Psoas muscle (tissue), 8 donors: ENCODE data around the gene JRKL. TPM values are rescaled to one million over a fixed set of nuclear protein-coding genes. Genes with fewer than 3 reads are reported as not detected.

Experiments used
- ATAC-seq, 4 donors: fragments of 200-7000 bp; cut with Tn5 transposase; one replicate each; pipeline ENCODE4 v1.9.1; 2020; ENCODE audit warnings: moderate library complexity in 3 of 4, mild to moderate bottlenecking in 2 of 4
- DNase-seq, 2 donors: peaks; one replicate each; pipeline ENCODE4 v3.0.0-alpha.2; 2020
- H3K27ac ChIP-seq: fragments of 200-600 bp; one replicate; pipeline ENCODE4 v1.8.0; 2022
- H3K27me3 ChIP-seq, 3 donors: fragments of 200-600 bp in 1 of 3; one replicate each; pipeline versions ENCODE4 v1.6.1 to v1.8.0; 2013 to 2022; ENCODE audit warnings: low read length in 2 of 3, mild to moderate bottlenecking in 2 of 3, moderate library complexity in 1 of 3; ENCODE audit not compliant: insufficient read depth in 3 of 3
- H3K36me3 ChIP-seq, 2 donors: fragments of 200-600 bp in 1 of 2; one replicate each; pipeline versions ENCODE4 v1.6.1 to v1.8.0; 2013 to 2022; ENCODE audit warnings: low read depth in 1 of 2, mild to moderate bottlenecking in 1 of 2, moderate library complexity in 1 of 2; ENCODE audit not compliant: insufficient read depth in 1 of 2
- H3K4me1 ChIP-seq: fragments of 200-600 bp; one replicate; pipeline ENCODE4 v1.8.0; 2022
- H3K4me3 ChIP-seq: fragments of 200-600 bp; one replicate; pipeline ENCODE4 v1.8.0; 2022; ENCODE audit warnings: mild to moderate bottlenecking
- H3K9me3 ChIP-seq: fragments of 200-600 bp; one replicate; pipeline ENCODE4 v1.8.0; 2022
- WGBS, 3 donors: extraction: QIAGEN DNeasy Blood & Tissue Kit; methylation state at CpG; one replicate each; pipeline versions ENCODE4 v1.1.6 to v1.1.7; 2013; 5-methylcytosine and 5-hydroxymethylcytosine counted together
- intact Hi-C, 2 donors: fragments of 100-400 bp; cut with DNase I; formaldehyde crosslinking; loops; one replicate each; pipeline versions ENCODE4 v1.11.0 to v1.14.2; 2022
- polyA plus RNA-seq, 3 donors: library from polyadenylated mRNA; stranded (reverse); fragments of 200-250 nt; gene quantifications; one replicate each; pipeline ENCODE4 v1.2.3, GENCODE V29; 2013
- total RNA-seq, 4 donors: library from RNA; stranded (reverse); fragmentation: NEBNext Ultra II Directional in 2 of 4; extraction: Animal tissue kit (Norgen Biotek cat#: 25700) in 2 of 4; gene quantifications; one replicate each; pipeline versions ENCODE4 v1.2.1 to v1.2.4, GENCODE V29; 2021 to 2023
- TF ChIP-seq, protein P1 (sequence below): fragments of 200-600 bp; IDR thresholded peaks from one replicate; pipeline ENCODE4 v1.8.0; 2022; ENCODE audit warnings: antibody characterized with exemption
- donor health status: healthy with polysubstance abuse.
- donor health status: DM: no; HTN: no; CAD: no; lungs with moderate emphysema.
- donor health status: Bipolar disorder and iron deficiency.
- donor health status: healthy.
- donor health status: DM: yes; HTN: yes; CAD: no.
- donor health status: DM: no; HTN: no; CAD: no.
- donor health status: DM: no; HTN: no; CAD: no.
- donor health status: DM: yes; HTN: yes; CAD: no.

The JRKL gene
- total and polyA plus RNA-seq, 7 donors, result 3.2 to 10.9 (median 5.4) TPM

DNA sequence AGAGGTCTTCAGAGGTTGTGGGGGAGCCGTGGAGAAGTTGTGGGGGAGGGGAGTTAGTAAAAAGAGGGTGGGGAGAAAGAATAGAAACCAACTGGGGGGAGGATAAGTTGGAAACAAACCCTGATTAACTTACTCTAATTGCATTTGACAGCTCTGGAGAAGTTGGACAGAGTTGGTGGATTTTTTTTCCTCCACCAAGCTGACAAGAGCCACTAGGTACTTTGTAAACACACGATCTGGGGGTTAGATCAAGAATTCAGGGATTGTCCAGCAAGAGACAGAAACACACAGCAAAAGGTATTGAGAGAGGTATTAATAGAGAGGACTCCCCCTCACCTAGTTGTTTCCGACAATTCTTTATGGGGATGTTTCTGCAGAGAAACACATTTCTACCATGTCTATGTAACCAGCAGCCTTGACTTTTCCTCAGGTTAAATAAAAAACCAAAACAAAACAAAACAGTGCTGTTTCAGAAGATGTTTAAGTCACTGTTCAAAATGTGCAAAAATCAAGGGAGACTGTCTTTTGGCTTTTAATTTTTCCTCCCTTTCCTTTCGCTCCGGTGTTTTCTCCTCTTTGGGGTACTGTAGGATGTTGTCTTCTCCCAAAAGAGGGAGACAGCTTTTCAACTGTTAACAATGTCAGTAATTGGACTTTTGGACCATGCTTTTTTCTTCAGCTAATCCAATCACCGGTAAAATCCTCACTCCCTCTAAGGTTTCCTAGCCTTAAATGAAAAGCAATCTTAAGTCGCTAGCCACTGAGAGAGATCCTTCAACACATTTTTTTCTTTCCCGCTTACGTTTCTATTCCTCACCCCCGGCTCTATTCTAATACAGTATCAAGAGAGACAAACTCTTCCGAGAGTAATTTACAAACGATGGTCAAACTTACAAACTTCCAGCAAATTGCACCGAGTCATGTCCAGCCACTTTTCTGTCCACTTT lies 47.5 kb upstream of the JRKL start:
- DNase-seq, result no peak
- peaks cover 10% of the 10 kb centered on the region for H3K4me1 ChIP-seq
- no peaks in the 10 kb centered on the region for H3K9me3 ChIP-seq
- H3K27ac ChIP-seq, result peak overlapping the region; percentile 57
- H3K27me3 ChIP-seq, result no peaks in the 10 kb centered on the region
- no peaks in the 10 kb centered on the region for H3K36me3 ChIP-seq
- H3K4me3 ChIP-seq, result peak overlapping the region; percentile 82
- 6 to 10% (median 8%) methylated on average over 13 of the region's 13 CpGs for WGBS, 3 donors
- TF ChIP-seq, protein P1, sequence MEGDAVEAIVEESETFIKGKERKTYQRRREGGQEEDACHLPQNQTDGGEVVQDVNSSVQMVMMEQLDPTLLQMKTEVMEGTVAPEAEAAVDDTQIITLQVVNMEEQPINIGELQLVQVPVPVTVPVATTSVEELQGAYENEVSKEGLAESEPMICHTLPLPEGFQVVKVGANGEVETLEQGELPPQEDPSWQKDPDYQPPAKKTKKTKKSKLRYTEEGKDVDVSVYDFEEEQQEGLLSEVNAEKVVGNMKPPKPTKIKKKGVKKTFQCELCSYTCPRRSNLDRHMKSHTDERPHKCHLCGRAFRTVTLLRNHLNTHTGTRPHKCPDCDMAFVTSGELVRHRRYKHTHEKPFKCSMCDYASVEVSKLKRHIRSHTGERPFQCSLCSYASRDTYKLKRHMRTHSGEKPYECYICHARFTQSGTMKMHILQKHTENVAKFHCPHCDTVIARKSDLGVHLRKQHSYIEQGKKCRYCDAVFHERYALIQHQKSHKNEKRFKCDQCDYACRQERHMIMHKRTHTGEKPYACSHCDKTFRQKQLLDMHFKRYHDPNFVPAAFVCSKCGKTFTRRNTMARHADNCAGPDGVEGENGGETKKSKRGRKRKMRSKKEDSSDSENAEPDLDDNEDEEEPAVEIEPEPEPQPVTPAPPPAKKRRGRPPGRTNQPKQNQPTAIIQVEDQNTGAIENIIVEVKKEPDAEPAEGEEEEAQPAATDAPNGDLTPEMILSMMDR, result no peak
- peak in 1 of 4 donors; percentile 8 for ATAC-seq
- intact Hi-C loops, result loop anchor here (2.0 to 5.0 kb wide), 3 partner anchors 287 to 505 kb away; no protein-coding TSS in a partner anchor

DNA sequence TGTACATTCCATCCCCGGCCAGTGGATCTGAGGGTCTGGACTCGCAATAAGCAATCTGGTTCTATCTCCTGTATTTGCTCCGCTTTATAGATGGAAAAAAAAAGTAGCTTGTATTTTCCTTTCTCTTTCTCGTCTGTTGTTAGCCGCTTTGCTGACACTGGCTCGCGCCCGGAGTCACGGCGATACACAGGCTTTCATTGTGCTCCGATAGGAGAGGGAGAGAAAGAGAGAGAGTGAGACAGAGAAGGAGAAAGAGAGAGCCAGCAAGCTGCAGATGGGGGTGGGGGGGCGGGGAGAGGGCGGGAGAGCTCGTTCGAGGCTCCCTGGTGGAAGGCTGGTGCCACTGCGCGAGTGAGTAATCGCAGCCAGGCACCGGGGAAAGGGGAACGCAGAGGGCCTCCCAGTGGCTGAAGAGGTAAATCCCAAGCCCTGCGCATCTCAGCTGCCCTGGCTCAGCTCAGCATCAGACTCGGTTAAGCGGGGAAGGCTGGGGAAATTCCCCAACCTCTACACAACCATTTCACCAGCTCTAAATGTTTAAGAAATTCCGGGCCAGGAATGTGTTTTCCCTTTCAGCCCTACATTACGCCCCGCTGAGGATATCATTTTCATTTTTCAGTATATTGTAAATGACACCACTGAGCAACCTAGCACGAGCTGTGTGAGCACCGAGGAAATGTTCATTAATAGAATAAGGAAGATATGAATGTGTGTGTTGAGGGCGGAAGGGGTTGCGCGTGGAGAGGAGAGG lies 46.7 kb upstream of the JRKL start, which contains the start of gene MAML2:
Gene MAML2 (minus strand): TSS at position 235 of the 751 bp plus-strand sequence. CDS start 1,300 bp downstream, outside the sequence.
- peak; percentile 92 to 94 for DNase-seq
- Histone ChIP-seq H3K36me3 (no peaks in the 10 kb centered on the region), H3K9me3 (no peaks in the 10 kb centered on the region), H3K4me3 (peak within 1 kb of the TSS; percentile 82), H3K27ac (peak within 1 kb of the TSS; percentile 57), H3K27me3 (no peaks in the 10 kb centered on the region), H3K4me1 (peaks cover 10% of the 10 kb centered on the region)
- TF ChIP-seq, protein P1, result peak; percentile 92
- intact Hi-C loops, result loop anchor here (2.0 to 5.0 kb wide), 3 partner anchors 288 to 506 kb away; no protein-coding TSS in a partner anchor
- peak; percentile 97 to 99 (median 98) for ATAC-seq
- 4 to 6% (median 5%) methylated on average over 28 to 31 of the region's 31 CpGs for WGBS, 3 donors

DNA sequence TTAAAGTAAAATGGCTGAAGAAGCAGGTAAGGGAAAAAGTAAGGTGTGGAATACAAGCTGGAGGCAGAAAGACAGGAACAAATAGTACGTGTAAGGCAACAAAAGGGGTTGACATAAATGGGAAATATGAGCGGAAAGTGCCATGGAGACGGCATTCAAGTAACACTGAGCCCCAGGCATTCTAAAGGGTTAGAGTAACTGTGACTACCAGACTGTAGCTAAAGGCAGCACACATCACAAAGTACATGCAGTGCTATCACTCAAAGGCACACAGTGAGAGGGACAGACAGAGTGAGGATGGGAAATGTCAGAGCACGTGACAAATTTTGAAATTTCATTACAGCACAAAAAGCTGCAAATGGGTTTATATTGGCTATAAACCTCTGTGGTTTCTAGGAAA lies 33.0 kb upstream of the JRKL start:
- Histone ChIP-seq H3K4me1 (no peaks in the 10 kb centered on the region), H3K36me3 (peaks cover 0 to 86% of the 10 kb centered on the region in 2 donors), H3K27me3 (no peaks in the 10 kb centered on the region), H3K4me3 (no peak overlapping the region), H3K9me3 (no peaks in the 10 kb centered on the region), H3K27ac (no peak overlapping the region)
- no peak for DNase-seq
- intact Hi-C loops, result no loop called here
- WGBS, 3 donors, result 95 to 97% (median 96%) methylated on average over 4 of the region's 4 CpGs
- TF ChIP-seq, protein P1, result no peak
- no peak for ATAC-seq

DNA sequence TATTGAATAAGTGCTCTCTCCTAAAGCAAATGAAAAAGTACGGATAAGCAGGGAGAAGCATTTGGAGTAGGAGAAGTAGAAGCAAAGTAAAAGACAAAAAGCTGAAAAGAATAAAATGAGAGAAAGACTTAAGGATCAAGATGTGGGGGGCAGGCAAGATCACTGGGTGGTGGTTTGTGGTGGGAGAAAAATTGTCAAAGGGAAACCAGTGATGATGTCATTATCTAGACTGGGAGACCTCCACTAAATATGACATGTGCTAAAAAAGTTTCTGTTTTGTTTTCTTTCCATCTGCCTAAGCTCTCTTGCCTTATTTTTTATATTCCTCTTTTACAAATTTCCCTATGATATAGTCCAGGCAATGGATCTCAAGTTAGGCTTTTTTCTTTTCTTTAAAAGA lies 32.0 kb upstream of the JRKL start:
- H3K36me3 ChIP-seq, result peaks cover 0 to 88% of the 10 kb centered on the region in 2 donors
- TF ChIP-seq, protein P1, result no peak
- no peaks in the 10 kb centered on the region for H3K4me1 ChIP-seq
- intact Hi-C loops, result no loop called here
- H3K27me3 ChIP-seq, result no peaks in the 10 kb centered on the region
- no peak for DNase-seq
- no peak overlapping the region for H3K4me3 ChIP-seq
- no peak for ATAC-seq
- WGBS, 3 donors, result 92 to 100% (median 96%) methylated on average over 1 of the region's 1 CpG
- H3K27ac ChIP-seq, result no peak overlapping the region
- no peaks in the 10 kb centered on the region for H3K9me3 ChIP-seq
